Ectodermal cell (in vitro differentiated cells): ENCODE data around the gene CYP4V2.
A peak's percentile ranks its signal among the peaks of the same experiment; 100 is the strongest.

Experiments used
- H3K27ac ChIP-seq: 2 replicates; pipeline ENCODE4 v1.7.0; 2013; ENCODE audit warnings: mild to moderate bottlenecking, low read depth, low read length; ENCODE audit not compliant: insufficient read depth, poor library complexity, severe bottlenecking
- H3K27me3 ChIP-seq: 2 replicates; pipeline ENCODE4 v1.7.0; 2013; ENCODE audit warnings: mild to moderate bottlenecking, low read length; ENCODE audit not compliant: insufficient read depth, control insufficient read depth, poor library complexity, severe bottlenecking
- H3K36me3 ChIP-seq: one replicate; pipeline ENCODE4 v1.7.0; 2013; ENCODE audit warnings: low read length; ENCODE audit not compliant: control insufficient read depth, insufficient read depth
- H3K4me1 ChIP-seq: one replicate; pipeline ENCODE4 v1.7.0; 2013; ENCODE audit warnings: low read length; ENCODE audit not compliant: control insufficient read depth, insufficient read depth
- H3K4me3 ChIP-seq: 2 replicates; pipeline ENCODE4 v1.7.0; 2013; ENCODE audit warnings: low read depth, low read length, control low read depth; ENCODE audit not compliant: insufficient read depth
- H3K9me3 ChIP-seq: 2 replicates; pipeline ENCODE4 v1.7.0; 2013; ENCODE audit warnings: mild to moderate bottlenecking, low read length, moderate library complexity; ENCODE audit not compliant: control insufficient read depth
- WGBS, 2 experiments: methylation state at CpG; one replicate each; pipeline ENCODE4 v1.1.7; 2013; ENCODE audit warnings: missing lambda C conversion rate in 2 of 2; 5-methylcytosine and 5-hydroxymethylcytosine counted together

The CYP4V2 gene

DNA sequence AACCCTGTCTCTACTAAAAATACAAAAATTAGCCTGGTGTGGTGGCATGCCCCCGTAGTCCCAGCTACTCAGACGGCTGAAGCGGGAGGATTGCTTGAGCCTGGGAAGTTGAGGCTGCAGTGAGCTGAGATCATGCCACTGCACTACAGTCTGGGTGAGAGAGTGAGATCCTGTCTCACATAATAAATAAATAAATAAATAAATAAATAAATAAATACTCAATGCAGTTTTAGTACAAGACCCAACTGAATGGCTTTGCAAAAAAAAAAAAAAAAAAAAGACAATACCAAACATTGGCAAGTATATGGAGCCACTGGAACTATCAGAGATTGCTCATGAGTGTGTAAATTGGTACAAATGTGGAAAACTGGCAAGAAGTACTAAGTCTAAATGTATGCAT is 3.3 kb upstream of the CYP4V2 start:
- no peaks in the 10 kb centered on the region for H3K27me3 ChIP-seq
- 82 to 86% methylated on average over 3 of the region's 3 CpGs for WGBS, 2 experiments
- H3K4me3 ChIP-seq, result no peak overlapping the region
- H3K4me1 ChIP-seq, result peaks cover 3% of the 10 kb centered on the region
- H3K36me3 ChIP-seq, result no peaks in the 10 kb centered on the region
- no peaks in the 10 kb centered on the region for H3K9me3 ChIP-seq
- no peak overlapping the region for H3K27ac ChIP-seq

DNA sequence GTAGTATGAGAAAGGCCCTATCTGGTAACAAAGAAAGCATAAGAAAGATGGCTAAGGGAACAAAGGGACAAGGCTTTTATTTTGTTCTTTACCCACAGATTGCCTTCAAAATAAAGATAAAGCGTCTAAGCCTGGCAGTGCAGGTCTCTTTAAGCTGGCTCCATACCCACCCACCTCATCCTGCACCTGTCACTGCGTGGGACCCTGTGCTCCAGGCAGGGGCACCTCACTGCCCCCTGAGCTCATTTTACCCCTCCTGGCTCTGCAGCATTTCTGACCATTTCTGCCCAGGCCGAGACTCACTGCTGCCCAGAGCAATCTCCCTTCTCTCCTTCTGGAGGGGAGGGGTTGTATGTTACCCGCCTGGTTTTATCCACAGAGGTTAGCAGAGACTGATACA is 1.7 kb upstream of the CYP4V2 start:
- WGBS, 2 experiments, result 58 to 60% methylated on average over 4 of the region's 4 CpGs
- Histone ChIP-seq H3K9me3 (no peaks in the 10 kb centered on the region), H3K4me1 (peaks cover 3% of the 10 kb centered on the region), H3K36me3 (no peaks in the 10 kb centered on the region), H3K27me3 (no peaks in the 10 kb centered on the region), H3K4me3 (no peak overlapping the region), H3K27ac (no peak overlapping the region)

DNA sequence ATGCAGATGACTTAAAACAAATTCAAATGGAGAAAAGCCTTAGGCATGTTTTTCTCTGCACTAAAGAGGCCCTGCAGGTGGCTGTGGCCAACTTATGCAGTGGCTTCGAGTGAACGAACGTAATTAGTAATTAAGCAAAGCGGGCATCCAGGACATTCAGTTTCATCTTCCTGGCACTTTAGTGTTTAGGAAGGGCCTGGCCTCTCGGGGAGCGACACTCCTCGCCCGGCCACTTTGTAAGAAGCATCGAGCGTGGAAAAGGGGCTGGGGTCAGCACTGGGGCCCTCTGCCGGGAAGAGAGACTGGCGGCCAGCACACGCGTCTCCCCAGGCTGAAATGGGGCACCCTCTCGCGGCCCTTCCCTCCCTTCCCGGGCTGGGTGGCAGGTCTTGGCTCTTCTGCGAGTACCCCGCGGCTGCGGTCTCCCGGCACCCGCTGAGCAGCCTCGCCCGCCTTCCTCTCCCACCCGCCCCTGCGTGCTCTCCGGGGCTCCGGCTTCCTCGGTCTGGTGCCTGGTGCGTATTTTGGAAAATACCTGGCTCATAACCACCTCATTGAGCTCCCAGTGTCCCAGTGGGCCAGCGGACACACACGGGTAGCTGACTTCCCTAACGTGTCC is 677 bp upstream of the CYP4V2 start:
- peaks cover 3% of the 10 kb centered on the region for H3K4me1 ChIP-seq
- 0 to 1% methylated on average over 34 of the region's 34 CpGs for WGBS, 2 experiments
- no peaks in the 10 kb centered on the region for H3K36me3 ChIP-seq
- peak overlapping the region; percentile 78 for H3K4me3 ChIP-seq
- no peaks in the 10 kb centered on the region for H3K9me3 ChIP-seq
- no peaks in the 10 kb centered on the region for H3K27me3 ChIP-seq
- peak overlapping the region; percentile 65 for H3K27ac ChIP-seq

DNA sequence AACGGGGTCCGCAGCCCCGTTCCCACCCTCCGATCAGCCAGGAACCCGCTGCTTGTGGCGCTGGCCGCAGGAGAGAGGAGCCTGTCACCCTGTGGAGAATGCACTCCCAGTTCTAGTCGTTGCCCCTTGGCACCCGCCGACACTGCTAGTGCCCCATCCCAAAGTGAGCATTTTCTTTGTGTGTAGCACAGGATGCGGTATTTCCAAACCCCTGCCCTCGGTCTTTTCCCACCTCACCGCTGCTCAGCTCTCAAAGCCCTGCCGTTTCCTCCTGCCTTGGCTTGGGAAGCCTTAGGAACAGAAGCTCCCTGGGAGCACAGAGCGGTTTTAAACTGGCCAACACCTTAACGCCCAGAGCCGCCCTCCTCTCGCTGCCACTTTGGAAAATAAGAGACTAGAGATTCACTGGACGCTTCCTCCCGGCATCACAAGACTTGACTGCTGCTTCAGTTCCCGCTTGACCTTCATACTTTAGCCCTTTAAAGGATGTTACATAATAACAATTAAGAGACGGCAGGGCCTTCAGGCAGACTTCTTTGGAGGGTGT is 772 bp downstream of the CYP4V2 start:
- Histone ChIP-seq H3K4me3 (peak overlapping the region; percentile 78), H3K4me1 (peaks cover 3% of the 10 kb centered on the region), H3K27me3 (no peaks in the 10 kb centered on the region), H3K9me3 (no peaks in the 10 kb centered on the region), H3K27ac (peak overlapping the region; percentile 72), H3K36me3 (no peaks in the 10 kb centered on the region)
- 0 to 1% methylated on average over 21 to 22 of the region's 22 CpGs for WGBS, 2 experiments

DNA sequence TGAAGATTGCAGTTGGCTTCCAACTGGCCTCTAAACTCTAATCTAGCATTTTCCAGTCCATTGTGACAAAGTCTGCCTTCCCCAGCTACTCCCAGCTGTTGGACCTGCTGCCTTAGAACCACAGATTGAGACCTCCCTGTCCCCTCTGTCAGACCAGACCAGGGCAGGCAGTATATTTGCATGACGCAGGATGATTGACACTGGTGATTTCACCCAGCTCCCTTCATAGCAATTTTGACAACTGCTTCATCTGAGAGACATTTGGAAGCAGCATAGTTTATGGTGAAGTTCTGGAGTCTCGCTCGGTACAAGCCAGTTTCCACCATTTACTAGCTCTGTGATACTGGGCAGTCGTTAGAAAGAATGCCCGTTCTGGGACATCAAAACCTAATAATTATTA is 2.5 kb downstream of the CYP4V2 start:
- no peak overlapping the region for H3K27ac ChIP-seq
- peaks cover 3% of the 10 kb centered on the region for H3K4me1 ChIP-seq
- H3K36me3 ChIP-seq, result no peaks in the 10 kb centered on the region
- H3K27me3 ChIP-seq, result no peaks in the 10 kb centered on the region
- WGBS, 2 experiments, result 97 to 100% methylated on average over 3 to 4 of the region's 5 CpGs
- H3K9me3 ChIP-seq, result no peaks in the 10 kb centered on the region
- no peak overlapping the region for H3K4me3 ChIP-seq

DNA sequence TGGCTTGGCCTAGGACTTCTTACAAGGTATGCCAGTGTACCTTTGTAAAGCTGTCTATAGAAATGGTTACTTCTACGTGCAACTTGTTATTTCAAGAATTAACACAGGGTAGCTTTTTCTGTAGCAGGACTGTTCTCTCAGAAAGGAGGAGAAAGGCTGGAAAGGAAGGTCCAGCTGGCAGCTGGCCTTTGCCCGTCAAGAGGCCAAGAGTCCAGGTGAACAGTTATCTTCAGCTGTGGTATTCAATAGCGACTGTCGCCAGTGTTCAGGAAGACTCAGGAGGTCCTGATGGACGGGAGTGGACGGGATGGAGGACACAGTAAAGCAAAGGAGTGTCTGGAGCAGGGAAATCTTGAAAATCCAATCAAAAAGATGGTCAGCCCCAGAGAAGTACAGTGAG is 4.7 kb downstream of the CYP4V2 start:
- Histone ChIP-seq H3K9me3 (no peaks in the 10 kb centered on the region), H3K4me1 (peaks cover 5% of the 10 kb centered on the region), H3K4me3 (no peak overlapping the region), H3K27ac (no peak overlapping the region), H3K27me3 (no peaks in the 10 kb centered on the region), H3K36me3 (no peaks in the 10 kb centered on the region)
- 95 to 96% methylated on average over 6 of the region's 6 CpGs for WGBS, 2 experiments

DNA sequence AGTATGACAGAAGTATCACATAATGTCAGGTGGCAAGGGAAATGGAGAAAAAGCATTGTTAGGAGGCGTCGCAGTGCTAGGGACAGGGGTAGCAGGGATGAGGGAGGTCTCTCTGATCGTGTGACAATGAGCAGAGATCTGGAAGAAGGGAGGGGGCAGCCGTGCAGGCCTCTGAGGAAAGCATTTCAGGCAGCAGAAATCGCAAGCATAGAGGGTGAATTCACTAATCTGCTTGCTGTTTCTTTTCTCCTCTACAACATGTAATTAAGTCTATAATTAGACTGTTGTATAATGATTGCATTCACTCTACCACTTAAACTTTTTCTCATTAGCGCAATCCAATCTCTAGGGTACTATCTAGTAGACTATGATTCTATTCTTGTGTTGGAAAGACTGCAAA is 9.1 kb downstream of the CYP4V2 start:
- no peaks in the 10 kb centered on the region for H3K9me3 ChIP-seq
- H3K4me1 ChIP-seq, result peaks cover 5% of the 10 kb centered on the region
- H3K27me3 ChIP-seq, result no peaks in the 10 kb centered on the region
- no peaks in the 10 kb centered on the region for H3K36me3 ChIP-seq
- no peak overlapping the region for H3K4me3 ChIP-seq
- no peak overlapping the region for H3K27ac ChIP-seq
- WGBS, 2 experiments, result 60 to 64% methylated on average over 4 to 5 of the region's 6 CpGs

DNA sequence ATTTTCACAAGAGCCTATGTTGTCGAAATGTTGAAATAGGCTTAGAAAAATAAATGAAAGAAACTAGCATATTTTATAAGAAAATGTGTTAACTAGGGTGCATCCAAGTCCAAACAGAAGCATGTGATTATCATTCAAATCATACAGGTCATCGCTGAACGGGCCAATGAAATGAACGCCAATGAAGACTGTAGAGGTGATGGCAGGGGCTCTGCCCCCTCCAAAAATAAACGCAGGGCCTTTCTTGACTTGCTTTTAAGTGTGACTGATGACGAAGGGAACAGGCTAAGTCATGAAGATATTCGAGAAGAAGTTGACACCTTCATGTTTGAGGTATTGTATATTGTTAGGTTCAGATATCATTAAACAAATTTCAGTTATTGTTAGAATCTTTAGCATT is 9.6 kb downstream of the CYP4V2 start:
- Histone ChIP-seq H3K27me3 (no peaks in the 10 kb centered on the region), H3K4me3 (no peak overlapping the region), H3K9me3 (no peaks in the 10 kb centered on the region), H3K27ac (no peak overlapping the region), H3K36me3 (no peaks in the 10 kb centered on the region), H3K4me1 (peaks cover 5% of the 10 kb centered on the region)
- WGBS, 2 experiments, result 88% methylated on average over 6 to 7 of the region's 7 CpGs

DNA sequence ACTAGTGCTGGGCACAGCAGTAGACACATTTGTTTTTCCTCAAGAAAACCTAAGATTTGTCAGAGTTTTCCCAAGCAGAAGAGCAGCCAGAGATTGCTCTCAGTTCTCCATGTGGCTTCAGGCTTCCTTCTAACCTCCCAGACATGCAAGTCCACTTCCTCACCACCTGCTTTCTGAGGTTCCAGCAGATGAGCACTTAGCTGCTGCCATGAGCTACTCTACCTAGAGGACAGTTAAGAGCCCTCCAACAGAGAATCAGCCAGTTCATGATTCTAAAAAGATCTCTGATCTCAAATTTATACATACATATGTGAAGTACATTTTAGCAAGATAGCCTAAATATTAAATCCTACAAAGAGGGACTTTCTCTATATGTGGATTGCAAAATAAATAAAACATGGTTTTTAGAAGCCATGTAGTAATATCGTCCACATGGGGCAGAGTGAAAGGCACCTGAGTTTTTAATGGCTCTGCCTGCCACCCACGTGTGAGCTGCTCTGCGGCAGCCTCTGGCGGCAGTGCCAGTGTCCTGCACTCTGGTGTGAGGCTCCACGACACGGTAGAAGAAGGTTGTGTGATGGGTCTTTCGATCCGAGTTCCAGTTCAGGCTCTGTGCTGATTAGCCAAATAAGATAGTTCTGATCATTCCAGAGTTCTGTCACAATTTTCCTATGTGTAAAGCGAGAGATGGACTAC is 10.3 kb downstream of the CYP4V2 start:
- Histone ChIP-seq H3K36me3 (no peaks in the 10 kb centered on the region), H3K4me1 (peaks cover 5% of the 10 kb centered on the region), H3K9me3 (no peaks in the 10 kb centered on the region), H3K4me3 (no peak overlapping the region), H3K27me3 (no peaks in the 10 kb centered on the region), H3K27ac (no peak overlapping the region)
- 62 to 68% methylated on average over 9 of the region's 9 CpGs for WGBS, 2 experiments

DNA sequence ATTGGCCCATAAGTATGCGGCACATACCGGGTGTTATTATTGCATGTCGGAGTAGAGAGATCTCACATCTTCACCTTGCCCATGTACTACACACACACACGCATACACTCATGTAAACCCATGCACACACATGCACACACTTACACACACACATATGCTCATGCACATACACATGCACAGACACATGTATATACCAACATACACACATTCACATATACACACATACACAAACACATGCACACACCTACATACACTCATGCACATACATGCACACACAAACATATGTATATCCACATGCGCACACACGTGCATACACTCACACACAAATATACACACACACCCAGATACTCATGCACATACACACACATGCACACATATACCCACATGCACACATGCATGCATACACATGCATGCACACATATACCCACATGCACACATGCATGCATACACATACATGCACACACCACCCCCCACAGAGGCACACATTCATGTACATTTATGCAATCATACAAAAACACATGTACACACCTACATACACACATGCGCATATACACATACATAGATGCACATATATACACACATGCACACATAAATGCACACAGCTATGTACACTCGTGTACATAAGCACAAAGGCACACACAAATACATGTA is 11.2 kb downstream of the CYP4V2 start:
- WGBS, 2 experiments, result 85 to 89% methylated on average over 8 of the region's 8 CpGs
- Histone ChIP-seq H3K4me3 (no peak overlapping the region), H3K27ac (no peak overlapping the region)

More for the DNA sequence above, 11.2 kb downstream of the CYP4V2 start:
- Histone ChIP-seq H3K9me3 (no peaks in the 10 kb centered on the region), H3K27me3 (no peaks in the 10 kb centered on the region), H3K36me3 (no peaks in the 10 kb centered on the region), H3K4me1 (peaks cover 5% of the 10 kb centered on the region)
